OCI-LY7 (cell line): ENCODE data around the gene CCL13.

ENCODE experiments used
- CTCF ChIP-seq: fragments of 200-600 bp; sonication (generic); conservative IDR thresholded peaks from 2 replicates; pipeline ENCODE4 v1.5.1; 2014; ENCODE audit warnings: mild to moderate bottlenecking, antibody characterized with exemption, low read length, moderate library complexity, mixed read lengths
- EZH2phosphoT487 ChIP-seq: fragments of 200-600 bp; sonication (generic); IDR thresholded peaks from 2 replicates; pipeline ENCODE4 v1.6.1; 2018; ENCODE audit warnings: low read depth, borderline replicate concordance, mild to moderate bottlenecking, mixed run types, antibody characterized with exemption, low read length, moderate library complexity, mixed read lengths

GRCh38 chr17:34377078-34377823 lies 21.0 kb downstream of the CCL13 start:
- TF ChIP-seq CTCF, result no peak
- no peak for TF ChIP-seq EZH2phosphoT487
